GM13977 (cell line): ENCODE results near the gene MTUS2.

Experiments used
- DNase-seq: peaks from one replicate; pipeline ENCODE4 v3.0.0; 2012; ENCODE audit warnings: low spot score
- CTCF ChIP-seq: IDR thresholded peaks from 2 replicates; pipeline ENCODE4 v1.5.1; 2012; ENCODE audit warnings: mild to moderate bottlenecking, control low read depth; ENCODE audit not compliant: insufficient read depth; ENCODE audit errors: extremely low read depth, missing control alignments
- in situ Hi-C: fragments of 300-500 bp; cut with MboI; formaldehyde crosslinking; loops from one replicate; pipeline ENCODE4 v1.12.0; 2022; ENCODE audit warnings: low sequenced_read_pairs, low pct_unique_long_range_greater_than_20kb, mixed read lengths, inconsistent platforms; ENCODE audit not compliant: unreplicated experiment

Gene MTUS2

GRCh38 chr13:29397265-29397664, 577.1 kb downstream of the MTUS2 start:
- in situ Hi-C loops: no loop called here
- DNase-seq: no peak
- TF ChIP-seq CTCF: no peak

- no peak for DNase-seq
- in situ Hi-C loops: no loop called here
- no peak for TF ChIP-seq CTCF
Measured at GRCh38 chr13:29402166-29402636, 582.1 kb downstream of the MTUS2 start.

- DNase-seq: no peak
- in situ Hi-C loops: no loop called here
- no peak for TF ChIP-seq CTCF
Measured at GRCh38 chr13:29405401-29405800, 585.3 kb downstream of the MTUS2 start.

- in situ Hi-C loops: no loop called here
- TF ChIP-seq CTCF: no peak
- no peak for DNase-seq
Measured at GRCh38 chr13:29411481-29411880, 591.3 kb downstream of the MTUS2 start.

GRCh38 chr13:29418026-29418425, 597.9 kb downstream of the MTUS2 start:
- no peak for DNase-seq
- in situ Hi-C loops: no loop called here
- TF ChIP-seq CTCF: no peak

GRCh38 chr13:29421118-29421517, 601.0 kb downstream of the MTUS2 start:
- no peak for DNase-seq
- TF ChIP-seq CTCF: no peak
- in situ Hi-C loops: no loop called here

GRCh38 chr13:29422015-29422414, 601.9 kb downstream of the MTUS2 start:
- in situ Hi-C loops: no loop called here
- DNase-seq: no peak
- no peak for TF ChIP-seq CTCF
